Fibroblast of lung (primary cell): ENCODE measurements around the gene MTHFD2L. TPM values are rescaled to one million over a fixed set of nuclear protein-coding genes. Genes with fewer than 3 reads are reported as not detected.
A peak's percentile ranks its signal among the peaks of the same experiment; 100 is the strongest.
"Not testable (repeated sequence)": the region's sequence is repeated elsewhere in the genome, so short reads cannot be mapped to it uniquely, and the experiment has no call there.

ENCODE experiments used
- DNase-seq, 2 donors: peaks; one replicate each; pipeline versions ENCODE4 v3.0.0 to v3.0.0-alpha.2; 2010; ENCODE audit warnings: low read depth in 2 of 2
- H2AFZ ChIP-seq: 2 replicates; pipeline ENCODE4 v1.5.1; 2012; ENCODE audit warnings: low read length, control low read depth, inconsistent platforms
- H3K27ac ChIP-seq: 2 replicates; pipeline ENCODE4 v1.5.1; 2011; ENCODE audit warnings: low read length, control low read depth; ENCODE audit not compliant: insufficient read depth
- H3K27me3 ChIP-seq: 2 replicates; pipeline ENCODE4 v1.5.1; 2011; ENCODE audit warnings: mild to moderate bottlenecking, low read length; ENCODE audit not compliant: control insufficient read depth, insufficient read depth
- H3K36me3 ChIP-seq: 2 replicates; pipeline ENCODE4 v1.5.1; 2011; ENCODE audit warnings: low read length; ENCODE audit not compliant: control insufficient read depth, insufficient read depth
- H3K4me1 ChIP-seq: 2 replicates; pipeline ENCODE4 v1.5.1; 2011; ENCODE audit warnings: low read length; ENCODE audit not compliant: control insufficient read depth, insufficient read depth; ENCODE audit errors: extremely low read depth
- H3K4me2 ChIP-seq: 2 replicates; pipeline ENCODE4 v1.5.1; 2011; ENCODE audit warnings: low read length, control low read depth; ENCODE audit not compliant: insufficient read depth; ENCODE audit errors: extremely low read depth
- H3K4me3 ChIP-seq, 4 experiments: fragments of 200-600 bp in 1 of 4; sonication (generic) in 1 of 4; replicated peaks in 1 of 4; 2 replicates each; pipeline ENCODE4 v1.5.1; 2011 to 2016; ENCODE audit warnings: low read length in 4 of 4, low read depth in 3 of 4, mild to moderate bottlenecking in 3 of 4, control low read depth in 2 of 4, inconsistent platforms in 1 of 4, mixed read lengths in 1 of 4; ENCODE audit not compliant: insufficient read depth in 1 of 4; ENCODE audit errors: control extremely low read depth in 1 of 4
- H3K79me2 ChIP-seq: 2 replicates; pipeline ENCODE4 v1.5.1; 2012; ENCODE audit warnings: mild to moderate bottlenecking, low read length, inconsistent platforms; ENCODE audit not compliant: control insufficient read depth, insufficient read depth
- H3K9ac ChIP-seq: 2 replicates; pipeline ENCODE4 v1.5.1; 2011; ENCODE audit warnings: mild to moderate bottlenecking, low read length, control low read depth; ENCODE audit not compliant: insufficient read depth
- H3K9me3 ChIP-seq: 2 replicates; pipeline ENCODE4 v1.5.1; 2012; ENCODE audit warnings: low read depth, low read length; ENCODE audit not compliant: control insufficient read depth, insufficient read depth
- H4K20me1 ChIP-seq: 2 replicates; pipeline ENCODE4 v1.5.1; 2011; ENCODE audit warnings: low read length; ENCODE audit not compliant: control insufficient read depth, insufficient read depth; ENCODE audit errors: extremely low read depth
- EZH2 ChIP-seq: IDR thresholded peaks from 2 replicates; pipeline ENCODE4 v1.5.1; 2012; ENCODE audit warnings: low read length, control low read depth, mild to moderate bottlenecking; ENCODE audit errors: missing control alignments
- polyA plus RNA-seq, 2 donors: library from polyadenylated mRNA; depleted of rRNA in 1 of 2; stranded (reverse) in 1 of 2; unstranded in 1 of 2; fragments of >200 nt; gene quantifications; 2 replicates each; pipeline ENCODE4 v1.2.1, GENCODE V29; 2011 to 2012; ENCODE audit warnings: missing spikeins in 1 of 2
- total RNA-seq: library from RNA; depleted of rRNA; stranded (reverse); fragments of >200 nt; gene quantifications from 2 replicates; pipeline ENCODE4 v1.2.1, GENCODE V29; 2014
- TF ChIP-seq, protein P1 (sequence below), 2 donors: IDR thresholded peaks in 1 of 2; conservative IDR thresholded peaks in 1 of 2; 1 replicate in 1 of 2; 2 replicates in 1 of 2; pipeline ENCODE4 v1.5.1; 2011 to 2012; ENCODE audit warnings: low read length in 2 of 2, control low read depth in 1 of 2, inconsistent platforms in 1 of 2, low read depth in 1 of 2, mild to moderate bottlenecking in 1 of 2

Gene MTHFD2L
- total and polyA plus RNA-seq, 2 donors (not counting 1 experiment from before 2014, with no cell fraction given) = 4.4 to 13.0 TPM

DNA sequence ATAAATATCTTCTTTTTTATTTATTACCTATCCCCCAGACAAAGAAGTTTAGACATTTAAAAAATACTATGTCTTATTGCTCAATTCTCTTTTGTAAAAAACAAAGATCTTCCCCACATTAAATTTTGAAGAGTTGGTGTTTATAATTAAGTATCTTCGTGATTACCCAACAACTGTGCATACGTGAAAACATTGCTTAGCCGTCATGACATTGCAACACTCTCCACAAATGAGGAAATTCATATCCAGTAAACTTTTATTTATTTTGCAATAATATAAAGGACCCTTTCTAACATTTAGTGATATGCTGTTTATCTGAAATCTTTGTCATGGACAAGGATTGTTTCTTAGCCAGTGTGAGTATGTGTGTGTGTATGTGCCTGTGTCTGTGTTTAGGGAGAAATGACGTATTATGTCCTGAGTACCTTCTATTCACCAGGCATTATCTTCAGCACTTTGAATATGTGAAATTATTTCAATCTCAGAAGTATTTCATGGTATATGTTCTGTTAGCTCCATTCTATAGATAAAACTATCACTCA is 180.9 kb downstream of the MTHFD2L start:
- TF ChIP-seq, protein P1, sequence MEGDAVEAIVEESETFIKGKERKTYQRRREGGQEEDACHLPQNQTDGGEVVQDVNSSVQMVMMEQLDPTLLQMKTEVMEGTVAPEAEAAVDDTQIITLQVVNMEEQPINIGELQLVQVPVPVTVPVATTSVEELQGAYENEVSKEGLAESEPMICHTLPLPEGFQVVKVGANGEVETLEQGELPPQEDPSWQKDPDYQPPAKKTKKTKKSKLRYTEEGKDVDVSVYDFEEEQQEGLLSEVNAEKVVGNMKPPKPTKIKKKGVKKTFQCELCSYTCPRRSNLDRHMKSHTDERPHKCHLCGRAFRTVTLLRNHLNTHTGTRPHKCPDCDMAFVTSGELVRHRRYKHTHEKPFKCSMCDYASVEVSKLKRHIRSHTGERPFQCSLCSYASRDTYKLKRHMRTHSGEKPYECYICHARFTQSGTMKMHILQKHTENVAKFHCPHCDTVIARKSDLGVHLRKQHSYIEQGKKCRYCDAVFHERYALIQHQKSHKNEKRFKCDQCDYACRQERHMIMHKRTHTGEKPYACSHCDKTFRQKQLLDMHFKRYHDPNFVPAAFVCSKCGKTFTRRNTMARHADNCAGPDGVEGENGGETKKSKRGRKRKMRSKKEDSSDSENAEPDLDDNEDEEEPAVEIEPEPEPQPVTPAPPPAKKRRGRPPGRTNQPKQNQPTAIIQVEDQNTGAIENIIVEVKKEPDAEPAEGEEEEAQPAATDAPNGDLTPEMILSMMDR (conservative IDR thresholded peaks at IDR 0.05 in 1 of 2, IDR thresholded peaks at IDR 0.05 in 1 of 2; ENCODE audit: low read depth in 1 of 2, low read length in 2 of 2) = no peak
- TF ChIP-seq EZH2 = no peak
- Histone ChIP-seq H3K9me3 (no peaks in the 10 kb centered on the region), H3K4me2 (no peak overlapping the region), H3K27ac (no peak overlapping the region), H4K20me1 (no peaks in the 10 kb centered on the region), H2AFZ (no peak overlapping the region), H3K27me3 (no peaks in the 10 kb centered on the region), H3K4me3 (no peak overlapping the region), H3K36me3 (no peaks in the 10 kb centered on the region), H3K79me2 (no peaks in the 10 kb centered on the region), H3K4me1 (no peaks in the 10 kb centered on the region), H3K9ac (no peak overlapping the region)
- DNase-seq = peak in 1 of 2 donors; percentile 88

DNA sequence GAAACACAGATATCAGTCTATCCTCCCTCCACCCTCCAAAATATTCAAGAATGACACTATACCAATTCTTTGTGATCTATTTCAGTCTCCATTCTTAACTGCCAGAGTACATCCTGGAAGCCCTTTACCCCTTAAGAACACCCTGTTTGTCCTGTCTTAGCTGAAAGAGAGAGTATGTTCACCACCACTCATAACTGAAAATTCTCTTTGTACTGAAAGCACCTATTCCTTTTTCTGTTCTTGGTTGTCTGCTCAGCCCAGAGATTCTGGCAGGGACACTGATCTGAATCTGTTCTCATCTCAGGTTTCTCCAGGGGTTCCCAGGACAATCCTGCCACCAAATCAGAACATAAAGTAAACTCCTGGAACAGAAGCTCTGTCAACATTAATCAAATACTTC is 181.6 kb downstream of the MTHFD2L start:
- H2AFZ ChIP-seq = no peak overlapping the region
- DNase-seq = no peak

DNA sequence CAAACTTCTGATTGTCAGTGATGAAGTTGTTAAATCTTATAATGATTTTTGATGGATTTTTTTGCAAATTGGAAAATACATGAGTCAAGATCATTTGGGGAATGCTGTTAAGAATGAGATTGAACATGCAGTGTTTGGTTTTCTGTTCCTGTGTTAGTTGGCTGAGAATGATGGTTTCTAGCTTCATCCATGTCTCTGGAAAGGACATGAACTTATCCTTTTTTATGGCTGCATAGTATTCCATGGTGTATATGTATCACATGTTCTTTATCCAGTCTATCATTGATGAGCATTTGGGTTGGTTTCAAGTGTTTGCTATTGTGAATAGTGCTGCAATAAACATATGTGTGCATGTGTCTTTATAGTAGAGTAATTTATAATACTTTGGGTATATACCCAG is 182.5 kb downstream of the MTHFD2L start:
- DNase-seq, H2AFZ ChIP-seq, H3K4me2 ChIP-seq, H3K9me3 ChIP-seq, H3K27ac ChIP-seq, H3K36me3 ChIP-seq, H3K9ac ChIP-seq, H4K20me1 ChIP-seq, H3K4me3 ChIP-seq, H3K79me2 ChIP-seq, H3K27me3 ChIP-seq, H3K4me1 ChIP-seq: not testable (repeated sequence)

More for the DNA sequence above, 181.6 kb downstream of the MTHFD2L start:
- H3K79me2 ChIP-seq = no peaks in the 10 kb centered on the region
- no peaks in the 10 kb centered on the region for H3K36me3 ChIP-seq
- H4K20me1 ChIP-seq = no peaks in the 10 kb centered on the region
- TF ChIP-seq, protein P1 (conservative IDR thresholded peaks at IDR 0.05 in 1 of 2, IDR thresholded peaks at IDR 0.05 in 1 of 2; ENCODE audit: low read depth in 1 of 2, low read length in 2 of 2) = no peak
- TF ChIP-seq EZH2 = no peak
- no peak overlapping the region for H3K9ac ChIP-seq
- H3K4me1 ChIP-seq = no peaks in the 10 kb centered on the region
- H3K27me3 ChIP-seq = no peaks in the 10 kb centered on the region
- no peak overlapping the region for H3K4me3 ChIP-seq
- H3K4me2 ChIP-seq = no peak overlapping the region
- no peaks in the 10 kb centered on the region for H3K9me3 ChIP-seq
- no peak overlapping the region for H3K27ac ChIP-seq
